K562 (cell line): ENCODE measurements around the gene SCARF1. TPM values are rescaled to one million over a fixed set of nuclear protein-coding genes. Genes with fewer than 3 reads are reported as not detected.
A peak's percentile ranks its signal among the peaks of the same experiment; 100 is the strongest.

Experiments
- CBFA2T3 ChIP-seq: fragments of 450-650 bp; IDR thresholded peaks from 2 replicates; pipeline ENCODE4 v1.6.1; 2017
- CXXC5 ChIP-seq: fragments of 250-450 bp; sonication (Bioruptor Pico); IDR thresholded peaks from 2 replicates; pipeline ENCODE4 v1.8.0; 2022; ENCODE audit warnings: inconsistent platforms, mild to moderate bottlenecking, moderate library complexity
- E2F6 ChIP-seq, 2 experiments: IDR thresholded peaks; 2 replicates each; pipeline ENCODE4 v1.6.1; 2011; ENCODE audit warnings: borderline replicate concordance in 1 of 2, control low read depth in 1 of 2, low read depth in 1 of 2, low read length in 1 of 2, mild to moderate bottlenecking in 1 of 2, mixed read lengths in 1 of 2, moderate library complexity in 1 of 2; ENCODE audit not compliant: insufficient read depth in 1 of 2, insufficient read length in 1 of 2, poor library complexity in 1 of 2, severe bottlenecking in 1 of 2; ENCODE audit errors: extremely low read depth in 1 of 2
- ELF2 ChIP-seq: fragments of 250-450 bp; sonication (Bioruptor Pico); IDR thresholded peaks from 2 replicates; pipeline ENCODE4 v1.5.0; 2021; ENCODE audit warnings: mild to moderate bottlenecking
- L3MBTL2 ChIP-seq: fragments of 450-650 bp; IDR thresholded peaks from 2 replicates; pipeline ENCODE4 v1.6.1; 2016; ENCODE audit warnings: mild to moderate bottlenecking, moderate library complexity
- PATZ1 ChIP-seq: fragments of 250-450 bp; sonication (Bioruptor Pico); IDR thresholded peaks from 2 replicates; pipeline ENCODE4 v1.5.0; 2020; ENCODE audit warnings: mild to moderate bottlenecking, borderline replicate concordance
- POLR2G ChIP-seq: fragments of 200-400 bp; formaldehyde crosslinking; IDR thresholded peaks from 2 replicates; pipeline ENCODE4 v1.6.1; 2017; ENCODE audit warnings: low read depth, mild to moderate bottlenecking, antibody characterized with exemption, low read length, moderate library complexity
- SETDB1 ChIP-seq: IDR thresholded peaks from one replicate; pipeline ENCODE4 v1.6.1; 2012; ENCODE audit warnings: low read length, control low read depth, inconsistent platforms
- SNRNP70 ChIP-seq: fragments of 200-400 bp; formaldehyde crosslinking; optimal IDR thresholded peaks from 2 replicates; pipeline ENCODE3; 2017; ENCODE audit warnings: low read depth, low read length
- TRIM28 ChIP-seq: fragments of 450-650 bp; IDR thresholded peaks from 2 replicates; pipeline ENCODE4 v1.6.1; 2017
- ZBTB8A ChIP-seq: fragments of 450-650 bp; IDR thresholded peaks from 2 replicates; pipeline ENCODE4 v1.6.1; 2018; ENCODE audit warnings: mild to moderate bottlenecking, moderate library complexity; ENCODE audit not compliant: partially characterized antibody
- ZFP36 ChIP-seq: fragments of 150-350 bp; IDR thresholded peaks from 2 replicates; pipeline ENCODE4 v1.6.1; 2018; ENCODE audit warnings: low read length, low read depth; ENCODE audit not compliant: partially characterized antibody
- ZKSCAN8 ChIP-seq: fragments of 200-800 bp; sonication (Bioruptor generic); IDR thresholded peaks from 2 replicates; pipeline ENCODE4 v1.6.1; 2016; ENCODE audit warnings: missing genetic modification characterization, missing compliant biosample characterization
- ZNF197 ChIP-seq: fragments of 200-800 bp; sonication (Bioruptor generic); IDR thresholded peaks from 2 replicates; pipeline ENCODE4 v1.6.1; 2016; ENCODE audit warnings: low read depth, missing genetic modification characterization, missing compliant biosample characterization
- ZNF57 ChIP-seq: fragments of 450-650 bp; formaldehyde crosslinking; IDR thresholded peaks from 2 replicates; pipeline ENCODE4 v1.4.0; 2020; ENCODE audit warnings: mild to moderate bottlenecking, moderate library complexity
- ZNF766 ChIP-seq: fragments of 200-800 bp; sonication (Bioruptor generic); conservative IDR thresholded peaks from 2 replicates; pipeline ENCODE4 v1.6.1; 2016; ENCODE audit warnings: missing genetic modification characterization, missing compliant biosample characterization
- polyA plus RNA-seq, 8 experiments: library from polyadenylated mRNA; depleted of rRNA in 4 of 8; stranded (reverse) in 5 of 8; unstranded in 3 of 8; fragments of >200 nt; fragmentation: Nextera tagmentation in 2 of 8; fragmentation: Illumina TruSeq in 1 of 8; extraction: Ambion mirVana in 2 of 8; extraction: Trizol in 1 of 8; gene quantifications; 2 replicates each; pipeline versions ENCODE4 v1.2.1 to v1.2.3, GENCODE V29; 2011 to 2014; ENCODE audit warnings: inconsistent platforms in 1 of 8, missing spikeins in 1 of 8
- total RNA-seq, 7 experiments: library from RNA; depleted of rRNA in 6 of 7; stranded (reverse); fragments of >200 nt in 6 of 7; fragmentation: Illumina TruSeq in 2 of 7; extraction: Trizol in 2 of 7; gene quantifications; 2 replicates each; pipeline versions ENCODE4 v1.2.1 to v1.2.3, GENCODE V29; 2011 to 2021; ENCODE audit warnings: low replicate concordance in 1 of 7
- TF ChIP-seq, protein P1 (sequence below): fragments of 450-650 bp; IDR thresholded peaks from 2 replicates; pipeline ENCODE4 v1.6.1; 2016; ENCODE audit warnings: antibody characterized with exemption
- TF ChIP-seq, protein P2 (sequence below), 2 experiments: fragments of 250-450 bp in 1 of 2; fragments of 450-650 bp in 1 of 2; sonication (Bioruptor Pico) in 1 of 2; IDR thresholded peaks; 2 replicates each; pipeline versions ENCODE4 v1.6.1 to v1.8.0; 2016 to 2021; ENCODE audit warnings: mild to moderate bottlenecking in 2 of 2, moderate library complexity in 2 of 2, missing compliant biosample characterization in 1 of 2, missing genetic modification characterization in 1 of 2
- TF ChIP-seq, protein P3 (sequence below): sonication (generic); formaldehyde crosslinking; IDR thresholded peaks from 2 replicates; pipeline ENCODE4 v1.8.1; 2023; ENCODE audit warnings: mild to moderate bottlenecking, missing genetic modification reagents

The SCARF1 gene
- total and polyA plus RNA-seq, 9 of the 15 experiments (the other 6 are each of a cell fraction or from before 2014, with no cell fraction given) = 0.04 to 2.1 (median 0.63) TPM

GRCh38 chr17:1650731-1651558 is 5.4 kb upstream of the SCARF1 start (continued):
- TF ChIP-seq, protein P1, sequence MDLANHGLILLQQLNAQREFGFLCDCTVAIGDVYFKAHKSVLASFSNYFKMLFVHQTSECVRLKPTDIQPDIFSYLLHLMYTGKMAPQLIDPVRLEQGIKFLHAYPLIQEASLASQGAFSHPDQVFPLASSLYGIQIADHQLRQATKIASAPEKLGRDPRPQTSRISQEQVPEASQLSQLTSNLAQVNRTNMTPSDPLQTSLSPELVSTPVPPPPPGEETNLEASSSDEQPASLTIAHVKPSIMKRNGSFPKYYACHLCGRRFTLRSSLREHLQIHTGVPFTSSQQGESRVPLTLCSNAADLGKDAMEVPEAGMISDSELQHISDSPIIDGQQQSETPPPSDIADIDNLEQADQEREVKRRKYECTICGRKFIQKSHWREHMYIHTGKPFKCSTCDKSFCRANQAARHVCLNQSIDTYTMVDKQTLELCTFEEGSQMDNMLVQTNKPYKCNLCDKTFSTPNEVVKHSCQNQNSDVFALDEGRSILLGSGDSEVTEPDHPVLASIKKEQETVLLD = no peak
- TF ChIP-seq ZFP36 (no peak), CBFA2T3 (no peak), SETDB1 (no peak), ZBTB8A (no peak), ZNF766 (CRISPR knock-in tag) (no peak), E2F6 (IDR thresholded peaks at IDR 0.05; ENCODE audit: borderline replicate concordance in 1 of 2, extremely low read depth in 1 of 2, insufficient read depth in 1 of 2, insufficient read length in 1 of 2, low read depth in 1 of 2, low read length in 1 of 2, poor library complexity in 1 of 2, severe bottlenecking in 1 of 2) (peak in 1 of 2 experiments; percentile 5), CXXC5 (CRISPR knock-in tag) (no peak), TRIM28 (no peak), ELF2 (CRISPR knock-in tag) (no peak), ZKSCAN8 (0 out of 2 replicates have a peak, but pooled peaks have one; percentile 41), PATZ1 (CRISPR knock-in tag) (no peak), ZNF57 (CRISPR knock-in tag) (no peak), POLR2G (0 out of 2 replicates have a peak, but pooled peaks have one; percentile 16), SNRNP70 (no peak), ZNF197 (CRISPR knock-in tag) (0 out of 2 replicates have a peak, but pooled peaks have one; percentile 30), L3MBTL2 (0 out of 2 replicates have a peak, but pooled peaks have one; percentile 11)
- TF ChIP-seq, protein P2, sequence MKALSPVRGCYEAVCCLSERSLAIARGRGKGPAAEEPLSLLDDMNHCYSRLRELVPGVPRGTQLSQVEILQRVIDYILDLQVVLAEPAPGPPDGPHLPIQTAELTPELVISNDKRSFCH (CRISPR knock-in tag; IDR thresholded peaks at IDR 0.05) = no peak
- TF ChIP-seq, protein P2 (tag; IDR thresholded peaks at IDR 0.05) = 0 out of 2 replicates have a peak, but pooled peaks have one; percentile 17
- TF ChIP-seq, protein P3, sequence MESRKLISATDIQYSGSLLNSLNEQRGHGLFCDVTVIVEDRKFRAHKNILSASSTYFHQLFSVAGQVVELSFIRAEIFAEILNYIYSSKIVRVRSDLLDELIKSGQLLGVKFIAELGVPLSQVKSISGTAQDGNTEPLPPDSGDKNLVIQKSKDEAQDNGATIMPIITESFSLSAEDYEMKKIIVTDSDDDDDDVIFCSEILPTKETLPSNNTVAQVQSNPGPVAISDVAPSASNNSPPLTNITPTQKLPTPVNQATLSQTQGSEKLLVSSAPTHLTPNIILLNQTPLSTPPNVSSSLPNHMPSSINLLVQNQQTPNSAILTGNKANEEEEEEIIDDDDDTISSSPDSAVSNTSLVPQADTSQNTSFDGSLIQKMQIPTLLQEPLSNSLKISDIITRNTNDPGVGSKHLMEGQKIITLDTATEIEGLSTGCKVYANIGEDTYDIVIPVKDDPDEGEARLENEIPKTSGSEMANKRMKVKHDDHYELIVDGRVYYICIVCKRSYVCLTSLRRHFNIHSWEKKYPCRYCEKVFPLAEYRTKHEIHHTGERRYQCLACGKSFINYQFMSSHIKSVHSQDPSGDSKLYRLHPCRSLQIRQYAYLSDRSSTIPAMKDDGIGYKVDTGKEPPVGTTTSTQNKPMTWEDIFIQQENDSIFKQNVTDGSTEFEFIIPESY = peak; percentile 94
